ENCODE results near the gene SRRM4. TPM values are rescaled to one million over a fixed set of nuclear protein-coding genes. Genes with fewer than 3 reads are reported as not detected.

Gene SRRM4
- total and polyA plus RNA-seq, 12 donors = 0.06 to 0.49 (median 0.29) TPM

GRCh38 chr12:119206348-119207062, 225.2 kb downstream of the SRRM4 start:
- no peaks in the 10 kb centered on the region for H3K27me3 ChIP-seq
- peaks cover 5 to 71% (median 33%) of the 10 kb centered on the region in 9 donors for H3K4me1 ChIP-seq
- TF ChIP-seq, protein P1, sequence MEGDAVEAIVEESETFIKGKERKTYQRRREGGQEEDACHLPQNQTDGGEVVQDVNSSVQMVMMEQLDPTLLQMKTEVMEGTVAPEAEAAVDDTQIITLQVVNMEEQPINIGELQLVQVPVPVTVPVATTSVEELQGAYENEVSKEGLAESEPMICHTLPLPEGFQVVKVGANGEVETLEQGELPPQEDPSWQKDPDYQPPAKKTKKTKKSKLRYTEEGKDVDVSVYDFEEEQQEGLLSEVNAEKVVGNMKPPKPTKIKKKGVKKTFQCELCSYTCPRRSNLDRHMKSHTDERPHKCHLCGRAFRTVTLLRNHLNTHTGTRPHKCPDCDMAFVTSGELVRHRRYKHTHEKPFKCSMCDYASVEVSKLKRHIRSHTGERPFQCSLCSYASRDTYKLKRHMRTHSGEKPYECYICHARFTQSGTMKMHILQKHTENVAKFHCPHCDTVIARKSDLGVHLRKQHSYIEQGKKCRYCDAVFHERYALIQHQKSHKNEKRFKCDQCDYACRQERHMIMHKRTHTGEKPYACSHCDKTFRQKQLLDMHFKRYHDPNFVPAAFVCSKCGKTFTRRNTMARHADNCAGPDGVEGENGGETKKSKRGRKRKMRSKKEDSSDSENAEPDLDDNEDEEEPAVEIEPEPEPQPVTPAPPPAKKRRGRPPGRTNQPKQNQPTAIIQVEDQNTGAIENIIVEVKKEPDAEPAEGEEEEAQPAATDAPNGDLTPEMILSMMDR (IDR thresholded peaks at IDR 0.05) = peak in 4 of 9 donors; percentile 6 to 41 (median 24)
- H3K36me3 ChIP-seq = no peaks in the 10 kb centered on the region
- H3K4me3 ChIP-seq = no peak overlapping the region
- peak overlapping the region in 5 of 10 donors; percentile 19 to 83 (median 39) for H3K27ac ChIP-seq
- DNase-seq = no peak
- no peak for ATAC-seq
- intact Hi-C loops (cut with DNase I) = loop anchor here in 2 of 10 donors (10.0 kb wide), 2 partner anchors 168 to 208 kb away; no protein-coding TSS in a partner anchor
- H3K9me3 ChIP-seq = no peaks in the 10 kb centered on the region
- WGBS, 2 donors = 68 to 72% methylated on average over 8 of the region's 8 CpGs

DNA sequence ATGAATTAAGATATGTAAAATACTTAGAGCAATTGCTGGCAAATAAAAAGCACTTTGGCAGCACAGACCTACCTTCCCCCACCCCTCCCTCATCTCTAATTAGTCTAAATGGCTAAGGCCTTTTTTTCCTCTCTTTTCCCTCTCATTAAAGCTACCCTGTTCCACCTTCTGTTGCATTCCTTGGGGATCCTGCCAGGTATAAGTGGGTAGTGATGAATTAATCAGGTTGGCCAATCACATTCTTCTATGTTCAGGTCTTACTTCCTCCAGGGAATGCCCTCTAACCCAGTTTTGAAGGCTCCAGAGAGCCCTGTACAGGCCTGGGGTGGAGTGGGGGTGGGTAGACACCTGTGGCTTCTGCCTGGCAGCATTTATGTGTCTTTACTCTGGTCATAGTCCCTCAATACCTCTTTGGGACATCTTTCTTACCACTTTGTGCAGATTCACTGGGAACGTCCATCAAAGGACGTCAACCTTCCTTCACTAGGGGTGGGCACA, 225.8 kb downstream of the SRRM4 start:
- H3K4me1 ChIP-seq = peaks cover 5 to 65% (median 33%) of the 10 kb centered on the region in 9 donors
- intact Hi-C loops (cut with DNase I) = loop anchor here in 2 of 10 donors (10.0 kb wide), 2 partner anchors 168 to 208 kb away; no protein-coding TSS in a partner anchor

GRCh38 chr12:119208626-119209061, 227.3 kb downstream of the SRRM4 start:
- Histone ChIP-seq H3K4me3 (no peak overlapping the region), H3K27me3 (no peaks in the 10 kb centered on the region), H3K9me3 (no peaks in the 10 kb centered on the region), H3K4me1 (peaks cover 5 to 51% (median 30%) of the 10 kb centered on the region in 9 donors), H3K27ac (peak overlapping the region in 8 of 10 donors; percentile 49 to 83 (median 77)), H3K36me3 (no peaks in the 10 kb centered on the region)
- intact Hi-C loops (cut with DNase I) = loop anchor here in 3 of 10 donors (1.0 to 10.0 kb wide), 4 partner anchors 30 to 206 kb away; partner anchors contain the start of gene HSPB8 (in 1 of the 3)
- ATAC-seq (peak; percentile 88 to 95 (median 93)), DNase-seq (peak; percentile 82 to 90)
- TF ChIP-seq, protein P1 (IDR thresholded peaks at IDR 0.05) = no peak
- 9 to 11% methylated on average over 6 of the region's 6 CpGs for WGBS, 2 donors

More for the DNA sequence above, 225.8 kb downstream of the SRRM4 start:
- Histone ChIP-seq H3K4me3 (no peak overlapping the region), H3K27ac (peak overlapping the region in 6 of 10 donors; percentile 21 to 83 (median 40)), H3K9me3 (no peaks in the 10 kb centered on the region), H3K27me3 (no peaks in the 10 kb centered on the region), H3K36me3 (no peaks in the 10 kb centered on the region)
- TF ChIP-seq, protein P1 (IDR thresholded peaks at IDR 0.05) = no peak
- ATAC-seq (no peak), DNase-seq (no peak)
- WGBS, 2 donors = 86% methylated on average over 2 of the region's 2 CpGs

GRCh38 chr12:119211884-119212283, 230.5 kb downstream of the SRRM4 start:
- intact Hi-C loops (cut with DNase I) = loop anchor here in 1 of 10 donors (10.0 kb wide), 1 partner anchor 97 kb away; no protein-coding TSS in a partner anchor
- Histone ChIP-seq H3K4me3 (no peak overlapping the region), H3K4me1 (peaks cover 0 to 27% (median 17%) of the 10 kb centered on the region in 9 donors), H3K9me3 (no peaks in the 10 kb centered on the region), H3K36me3 (no peaks in the 10 kb centered on the region), H3K27me3 (no peaks in the 10 kb centered on the region), H3K27ac (no peak overlapping the region)
- no peak for ATAC-seq
- WGBS, 2 donors = 79% methylated on average over 13 of the region's 13 CpGs
- TF ChIP-seq, protein P1 (IDR thresholded peaks at IDR 0.05) = no peak
- no peak for DNase-seq

Other genes starting within 250 kb of the SRRM4 start
- gene HSPB8, start 197.4 kb downstream of the SRRM4 start, total RNA-seq = 100 to 1,000 TPM; 421 to 720 (median 568) TPM
- 100 to 1,000 TPM; 250 to 442 TPM for gene HSPB8, start 197.4 kb downstream of the SRRM4 start, polyA plus RNA-seq

Data from heart right ventricle (tissue), 16 donors.